HG03066 (cell line): ENCODE data around the gene FTSJ3.
"Not testable (repeated sequence)": the region's sequence is repeated elsewhere in the genome, so short reads cannot be mapped to it uniquely, and the experiment has no call there.

Source experiments
- ATAC-seq: cut with Tn5 transposase; IDR thresholded peaks from one replicate; pipeline ENCODE4 v1.9.1; 2021; ENCODE audit warnings: low read depth; ENCODE audit not compliant: unreplicated experiment

FTSJ3 gene, protein sequence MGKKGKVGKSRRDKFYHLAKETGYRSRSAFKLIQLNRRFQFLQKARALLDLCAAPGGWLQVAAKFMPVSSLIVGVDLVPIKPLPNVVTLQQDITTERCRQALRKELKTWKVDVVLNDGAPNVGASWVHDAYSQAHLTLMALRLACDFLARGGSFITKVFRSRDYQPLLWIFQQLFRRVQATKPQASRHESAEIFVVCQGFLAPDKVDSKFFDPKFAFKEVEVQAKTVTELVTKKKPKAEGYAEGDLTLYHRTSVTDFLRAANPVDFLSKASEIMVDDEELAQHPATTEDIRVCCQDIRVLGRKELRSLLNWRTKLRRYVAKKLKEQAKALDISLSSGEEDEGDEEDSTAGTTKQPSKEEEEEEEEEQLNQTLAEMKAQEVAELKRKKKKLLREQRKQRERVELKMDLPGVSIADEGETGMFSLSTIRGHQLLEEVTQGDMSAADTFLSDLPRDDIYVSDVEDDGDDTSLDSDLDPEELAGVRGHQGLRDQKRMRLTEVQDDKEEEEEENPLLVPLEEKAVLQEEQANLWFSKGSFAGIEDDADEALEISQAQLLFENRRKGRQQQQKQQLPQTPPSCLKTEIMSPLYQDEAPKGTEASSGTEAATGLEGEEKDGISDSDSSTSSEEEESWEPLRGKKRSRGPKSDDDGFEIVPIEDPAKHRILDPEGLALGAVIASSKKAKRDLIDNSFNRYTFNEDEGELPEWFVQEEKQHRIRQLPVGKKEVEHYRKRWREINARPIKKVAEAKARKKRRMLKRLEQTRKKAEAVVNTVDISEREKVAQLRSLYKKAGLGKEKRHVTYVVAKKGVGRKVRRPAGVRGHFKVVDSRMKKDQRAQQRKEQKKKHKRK

DNA sequence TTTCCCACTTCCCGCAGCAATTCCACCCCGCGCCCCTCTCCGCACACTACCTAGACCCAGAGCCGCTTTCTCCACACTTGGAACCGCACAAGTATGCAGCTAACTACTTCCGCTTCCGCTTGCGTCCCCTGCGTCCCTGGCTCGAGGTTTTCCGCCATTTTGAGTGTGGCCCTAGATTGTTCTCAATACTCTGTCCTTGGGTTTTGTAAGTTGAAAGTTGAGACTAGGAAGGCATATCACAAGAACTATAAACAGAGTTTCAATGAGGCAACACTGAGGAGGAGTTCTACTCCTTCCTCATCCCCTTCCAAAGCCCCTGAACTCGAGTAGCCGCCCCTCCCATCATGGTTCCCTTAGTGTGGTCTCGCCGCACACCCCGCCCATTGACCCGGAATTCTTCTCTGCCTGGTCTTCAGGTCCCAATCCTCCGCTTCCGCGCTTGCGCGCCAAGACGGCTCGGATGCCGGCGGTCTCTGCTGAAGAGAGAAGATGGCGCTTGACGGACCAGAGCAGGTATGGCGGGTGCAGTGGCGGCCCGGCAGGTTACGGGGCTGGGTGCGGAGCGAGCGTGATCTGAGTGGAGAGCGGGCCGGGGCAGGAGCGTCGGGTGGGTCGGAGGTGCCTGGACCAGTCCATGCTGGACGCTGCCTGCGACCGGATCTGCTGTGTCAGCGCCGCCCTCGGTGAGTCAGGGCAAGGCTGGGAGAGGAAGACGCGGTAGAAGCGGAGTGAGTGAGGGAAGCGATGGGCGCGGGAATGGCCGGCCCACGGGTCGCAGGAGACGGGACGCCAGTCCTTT lies at the start of gene FTSJ3, which contains the start of gene PSMC5:
TSS of gene FTSJ3 (minus strand) at position 662 of the 799 bp plus-strand sequence. CDS start 761 bp downstream, outside the sequence.
TSS of gene PSMC5 (plus strand) at position 430 of the 799 bp plus-strand sequence. CDS start at position 490, 60 bp downstream.
- peak; percentile 87 for ATAC-seq

DNA sequence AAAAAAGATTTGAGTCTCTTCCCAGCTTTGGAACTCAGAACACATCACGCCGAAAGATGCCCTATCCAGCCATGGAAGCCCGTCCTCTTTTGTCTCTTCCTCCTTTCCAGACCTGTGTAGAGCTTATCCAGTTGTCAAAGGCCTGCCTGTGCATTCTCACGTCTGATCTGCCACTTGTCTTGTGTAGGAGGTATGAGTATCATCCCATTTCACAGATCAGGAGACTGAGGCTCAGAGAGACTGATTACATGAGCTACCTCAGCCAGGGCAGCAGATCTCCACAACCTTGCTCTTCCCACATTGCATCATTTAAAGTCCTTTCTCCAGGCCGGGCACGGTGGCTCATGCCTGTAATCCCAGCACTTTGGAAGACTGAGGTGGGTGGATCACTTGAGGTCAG lies 47.2 kb upstream of the FTSJ3 start:
- not testable (repeated sequence) for ATAC-seq

DNA sequence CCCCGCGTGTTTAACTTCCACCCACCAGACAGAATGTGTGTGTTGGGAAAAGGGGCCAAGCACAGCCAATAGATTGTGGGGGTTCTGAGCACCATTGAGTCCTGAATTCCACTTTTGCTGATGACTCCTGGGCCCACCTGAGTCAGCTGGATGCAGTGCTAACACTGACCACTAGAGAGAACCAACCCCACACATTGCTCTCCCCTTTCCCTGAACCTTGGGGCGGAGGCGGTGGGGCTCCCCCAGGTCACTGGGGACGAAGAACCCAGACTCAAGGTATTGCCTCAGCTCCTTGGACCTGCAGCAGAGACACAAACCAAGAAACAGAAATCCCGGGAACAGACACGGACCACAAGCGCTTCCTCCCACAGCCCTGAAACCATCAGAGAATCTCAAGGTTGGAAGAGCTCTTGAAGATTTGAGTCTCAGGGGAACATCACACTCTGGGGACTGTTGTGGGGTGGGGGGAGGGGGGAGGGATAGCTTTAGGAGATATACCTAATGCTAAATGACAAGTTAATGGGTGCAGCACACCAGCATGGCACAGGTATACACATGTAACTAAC lies 46.7 kb upstream of the FTSJ3 start:
- ATAC-seq, result not testable (repeated sequence)

DNA sequence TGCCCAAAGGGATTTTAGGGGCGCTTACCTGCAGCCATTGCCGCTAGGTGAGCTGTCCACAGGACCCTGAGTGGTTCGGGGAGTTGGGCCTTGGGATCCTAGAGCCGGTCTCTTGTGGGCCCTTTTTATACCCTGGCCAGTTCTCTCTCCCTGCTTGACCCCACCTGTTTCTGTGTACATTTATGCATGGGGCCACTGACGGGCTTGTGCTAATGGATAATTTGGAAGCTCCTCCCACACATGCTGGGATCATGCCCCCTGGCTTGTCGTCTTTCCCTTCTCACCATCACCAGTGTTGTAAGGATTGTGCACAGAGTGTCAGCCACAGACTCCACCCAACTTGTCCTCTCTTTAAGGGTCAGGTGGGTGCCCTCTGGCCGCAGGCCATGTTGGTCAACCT lies 46.1 kb upstream of the FTSJ3 start, which contains the start of gene CSH2:
TSS of gene CSH2 (minus strand) at position 101 of the 400 bp plus-strand sequence. CDS start at position 38, 63 bp downstream.
- ATAC-seq, result not testable (repeated sequence)

DNA sequence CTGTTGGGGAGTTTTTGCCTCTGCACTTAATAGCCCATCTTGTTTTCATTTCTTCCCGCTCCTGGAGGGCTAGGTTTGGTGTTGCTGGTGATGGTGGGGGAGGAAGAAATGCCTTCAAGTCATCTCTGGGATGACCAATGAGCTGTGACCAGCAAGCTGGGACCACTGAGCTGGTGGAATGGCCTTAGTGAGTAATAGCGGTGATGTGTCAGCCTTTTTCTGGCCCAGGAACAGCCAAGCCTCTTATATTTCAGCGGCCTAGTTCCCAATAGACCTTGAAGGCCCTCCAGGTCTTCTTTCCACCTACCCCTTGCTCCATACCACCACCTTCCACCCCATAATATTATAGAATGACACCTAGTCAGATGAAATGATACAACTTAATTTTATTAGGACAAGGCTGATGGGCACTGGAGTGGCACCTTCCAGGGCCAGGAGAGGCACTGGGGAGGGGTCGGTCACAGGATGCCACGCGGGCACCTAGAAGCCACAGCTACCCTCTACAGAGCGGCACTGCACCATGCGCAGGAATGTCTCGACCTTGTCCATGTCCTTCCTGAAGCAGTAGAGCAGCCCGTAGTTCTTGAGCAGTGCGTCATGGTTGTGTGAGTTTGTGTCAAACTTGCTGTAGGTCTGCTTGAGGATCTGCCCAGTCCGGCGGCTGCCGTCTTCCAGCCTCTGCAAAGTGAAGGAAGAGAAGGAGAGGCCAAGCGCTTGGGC lies 44.3 kb upstream of the FTSJ3 start:
- ATAC-seq, result not testable (repeated sequence)

DNA sequence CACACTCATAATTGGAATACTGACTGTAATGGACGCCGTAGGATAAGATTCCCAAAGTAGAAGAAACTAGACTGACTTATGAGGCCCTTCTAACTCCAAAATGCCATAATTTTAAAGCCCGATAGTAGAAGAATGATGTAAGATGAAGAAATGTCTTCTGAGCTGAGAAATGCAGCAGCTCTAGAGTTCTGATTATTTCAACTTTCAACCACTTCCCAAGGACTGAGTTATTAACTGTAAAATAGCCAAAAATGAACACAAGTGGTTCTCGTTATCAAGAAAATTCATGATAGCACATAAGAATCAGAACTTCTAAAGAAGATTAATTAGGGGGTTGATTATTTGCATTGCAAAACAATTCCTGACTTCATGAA lies 42.8 kb upstream of the FTSJ3 start:
- ATAC-seq, result not testable (repeated sequence)

DNA sequence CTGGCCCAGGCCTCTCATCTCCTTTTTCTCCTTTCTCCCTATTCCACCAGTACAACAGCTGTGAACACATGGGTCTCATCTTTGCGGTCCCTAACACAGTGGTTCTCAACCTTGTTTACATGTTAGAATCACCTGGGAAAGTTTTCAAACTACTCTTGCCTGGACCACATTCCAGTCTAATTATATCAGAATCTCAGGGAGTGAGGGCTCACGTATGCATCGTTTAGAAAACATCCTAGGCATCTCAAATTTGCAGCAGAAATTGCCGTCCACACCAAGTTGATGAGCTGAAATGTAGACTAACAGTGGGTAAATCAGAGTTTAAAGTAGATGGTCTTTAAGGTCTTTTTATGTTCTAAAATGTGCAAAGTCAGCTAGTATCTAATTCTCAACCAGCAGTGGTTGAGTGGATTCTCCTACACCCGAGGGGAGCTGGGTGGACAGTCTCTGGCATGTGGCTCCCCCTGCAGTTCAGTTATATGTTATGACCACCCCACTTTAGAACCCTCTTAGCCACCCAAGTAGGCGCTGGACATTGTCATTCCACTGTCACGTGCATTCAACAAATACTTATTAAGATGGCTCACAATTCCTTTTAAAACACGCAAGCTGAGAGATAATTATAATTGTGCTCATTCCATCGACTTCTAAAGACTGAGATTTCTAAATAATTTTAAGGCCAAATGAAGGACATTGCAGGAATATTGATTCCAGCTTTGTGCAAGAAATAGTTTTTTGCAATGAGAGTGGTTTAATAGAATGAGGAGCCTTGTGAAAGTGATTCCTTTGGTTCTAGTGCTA lies 42.2 kb upstream of the FTSJ3 start:
- not testable (repeated sequence) for ATAC-seq

DNA sequence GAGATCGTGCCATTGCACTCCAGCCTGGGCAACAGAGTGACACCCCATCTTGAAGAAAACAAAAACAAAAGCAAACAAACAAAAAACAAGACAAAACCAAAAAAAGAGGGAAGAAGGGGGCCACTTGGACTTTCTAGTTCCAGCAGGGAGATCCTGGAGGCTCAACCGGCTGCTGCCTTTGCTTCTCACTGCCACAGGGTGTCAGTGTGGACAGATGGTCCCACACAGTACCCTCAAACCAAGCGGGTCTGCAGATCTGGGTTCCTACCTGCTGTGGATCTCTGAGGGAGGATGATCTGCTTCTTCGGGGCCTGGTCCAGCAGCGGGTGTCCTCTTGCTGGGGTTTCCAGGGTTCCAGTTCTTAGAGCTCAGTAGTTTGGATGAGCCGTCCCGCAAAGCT lies 39.2 kb upstream of the FTSJ3 start:
- ATAC-seq, result not testable (repeated sequence)

DNA sequence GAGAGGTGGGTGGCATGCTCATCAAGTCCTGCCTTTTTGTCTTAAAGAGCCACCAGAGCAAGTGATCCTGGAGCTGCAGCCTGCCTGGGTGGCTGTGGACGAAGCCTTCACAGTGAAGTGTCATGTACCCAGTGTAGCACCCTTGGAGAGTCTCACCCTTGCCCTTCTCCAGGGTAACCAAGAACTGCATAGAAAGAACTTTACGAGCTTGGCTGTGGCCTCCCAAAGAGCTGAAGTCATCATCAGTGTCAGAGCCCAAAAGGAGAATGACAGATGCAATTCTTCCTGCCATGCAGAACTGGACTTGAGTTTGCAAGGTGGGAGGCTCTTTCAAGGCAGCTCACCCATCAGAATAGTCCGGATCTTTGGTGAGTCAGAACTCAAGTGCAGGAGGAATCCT lies 31.8 kb upstream of the FTSJ3 start:
- ATAC-seq, result no peak

DNA sequence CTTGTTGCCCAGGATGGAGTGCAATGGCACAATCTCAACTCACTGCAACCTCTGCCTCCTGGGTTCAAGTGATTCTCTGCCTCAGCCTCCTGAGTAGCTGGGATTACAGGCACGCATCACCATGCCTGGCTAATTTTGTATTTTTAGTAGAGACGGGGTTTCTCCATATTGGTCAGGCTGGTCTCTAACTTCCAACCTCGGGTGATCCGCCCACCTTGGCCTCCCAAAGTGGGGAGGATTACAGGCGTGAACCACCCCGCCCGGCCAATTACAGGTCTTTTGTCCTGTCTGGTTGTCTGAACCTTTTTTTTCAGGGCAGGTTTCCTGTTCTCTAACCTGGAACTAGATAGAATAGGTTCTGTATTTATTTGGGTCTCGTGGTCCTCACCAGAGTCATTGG lies 29.0 kb upstream of the FTSJ3 start:
- ATAC-seq, result not testable (repeated sequence)

DNA sequence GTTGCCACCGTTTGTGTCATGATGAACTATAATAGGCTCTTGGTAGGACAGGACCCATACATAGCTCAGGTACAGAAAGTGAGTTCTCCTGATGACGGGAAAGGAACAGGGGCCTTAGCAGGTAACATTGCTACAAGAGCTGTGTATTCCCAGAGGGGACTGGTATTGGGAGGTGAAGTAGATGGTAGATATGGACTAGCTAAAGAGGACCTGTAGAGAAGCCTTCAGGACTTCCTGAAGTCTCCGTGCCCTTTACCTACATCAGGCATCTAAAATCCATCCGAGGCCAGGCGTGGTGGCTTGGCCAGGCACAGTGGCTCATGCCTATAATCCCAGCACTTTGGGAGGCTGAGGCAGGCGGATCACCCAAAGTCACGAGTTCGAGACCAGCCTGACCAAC lies 27.7 kb upstream of the FTSJ3 start:
- ATAC-seq, result no peak

DNA sequence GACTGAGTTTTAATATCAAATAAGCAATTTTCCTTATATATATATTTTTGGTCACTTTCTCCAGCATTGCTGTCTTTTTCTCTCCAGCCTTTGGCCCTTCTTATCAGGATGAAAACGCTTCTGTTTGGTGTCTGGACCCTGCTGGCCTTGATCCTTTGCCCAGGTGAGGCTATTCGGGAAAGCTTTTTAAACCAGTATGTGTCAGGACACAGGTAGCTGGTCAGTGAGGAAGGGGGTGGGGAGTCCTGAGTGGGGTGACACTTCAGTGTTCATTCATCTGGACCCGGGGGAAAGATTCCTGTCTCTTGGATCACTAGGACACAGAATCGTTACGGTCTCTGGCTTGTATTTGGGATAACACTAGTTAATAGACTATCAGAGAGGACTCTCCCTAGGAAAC lies 27.2 kb upstream of the FTSJ3 start:
- no peak for ATAC-seq

DNA sequence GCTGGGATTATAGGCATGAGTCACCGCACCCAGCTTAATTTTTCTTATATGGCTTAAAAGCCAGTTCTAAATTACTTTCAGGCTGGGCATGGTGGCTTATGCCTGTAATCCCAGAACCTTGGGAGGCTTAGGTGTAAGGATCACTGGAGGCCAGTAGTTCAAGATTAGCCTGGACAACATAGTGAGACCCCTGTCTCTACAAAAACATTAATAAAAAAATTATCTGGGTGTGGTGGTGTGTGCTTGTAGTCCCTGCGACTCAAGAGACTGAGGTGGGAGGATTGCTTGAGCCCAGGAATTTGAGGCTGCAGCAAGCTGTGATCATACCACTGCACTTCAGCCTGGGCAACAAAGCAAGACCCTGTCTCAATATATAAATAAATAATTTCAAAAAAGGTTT lies 25.8 kb upstream of the FTSJ3 start:
- no peak for ATAC-seq

DNA sequence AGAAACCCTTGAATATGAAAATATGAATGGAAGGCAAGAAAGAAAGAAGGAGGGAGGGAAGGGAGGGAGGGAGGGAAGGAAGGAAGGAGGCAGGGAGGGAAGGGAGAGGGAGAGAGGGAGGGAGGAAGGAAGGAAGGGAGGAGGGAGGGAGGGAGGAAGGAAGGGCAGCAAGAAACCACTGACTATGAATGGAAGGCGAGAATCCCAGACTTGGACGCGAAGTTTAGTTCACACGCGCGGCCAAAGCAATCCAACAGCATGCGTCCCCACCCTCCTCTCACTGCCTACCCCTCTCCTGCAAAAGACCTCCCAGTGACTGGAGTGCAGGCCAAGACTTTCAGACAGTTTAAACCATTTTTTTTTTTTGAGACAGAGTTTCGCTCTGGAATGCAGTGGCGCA lies 22.9 kb upstream of the FTSJ3 start:
- no peak for ATAC-seq

DNA sequence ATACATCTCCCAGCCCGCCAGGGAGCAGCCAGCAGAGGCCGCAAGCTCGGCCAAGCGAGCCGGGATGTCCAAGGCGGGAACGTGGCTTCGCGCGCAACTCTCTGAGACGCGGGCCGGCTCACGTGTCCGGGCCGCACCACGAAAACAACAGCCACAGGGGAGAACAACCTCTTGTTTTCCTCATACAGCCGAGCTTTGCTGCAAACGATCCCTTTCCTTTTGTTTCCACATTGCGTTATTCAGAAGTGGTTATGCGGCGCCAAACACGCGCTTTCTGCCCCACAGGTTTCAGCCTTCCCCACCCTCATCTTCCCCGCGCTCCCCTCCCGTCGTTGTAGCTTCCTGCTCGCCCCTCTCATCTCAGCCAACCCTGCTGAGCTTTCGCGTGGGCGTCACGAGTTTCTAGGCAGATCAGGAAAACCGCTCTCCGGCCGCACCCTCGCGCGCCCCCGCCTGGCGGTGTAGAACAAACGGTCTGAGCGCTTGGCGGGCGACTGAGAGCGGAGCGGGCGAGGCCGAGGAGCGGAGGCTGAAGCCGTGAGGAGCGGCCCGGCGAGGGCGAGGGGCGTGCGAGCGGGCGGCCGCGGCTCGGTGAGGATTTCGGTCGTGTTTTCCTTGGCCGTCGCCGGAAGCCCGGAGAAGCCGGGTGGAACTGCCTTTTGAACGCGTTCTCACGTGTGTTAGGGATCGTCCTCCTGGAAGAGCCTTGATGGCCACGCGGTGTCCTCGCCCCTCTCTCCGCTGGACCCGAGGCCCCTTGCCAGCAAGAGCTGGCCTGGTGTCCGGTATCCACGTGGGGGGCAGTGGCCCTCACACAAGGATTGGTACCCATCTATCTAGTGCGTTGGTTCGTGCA lies 21.6 kb upstream of the FTSJ3 start:
- ATAC-seq, result peak; percentile 82

DNA sequence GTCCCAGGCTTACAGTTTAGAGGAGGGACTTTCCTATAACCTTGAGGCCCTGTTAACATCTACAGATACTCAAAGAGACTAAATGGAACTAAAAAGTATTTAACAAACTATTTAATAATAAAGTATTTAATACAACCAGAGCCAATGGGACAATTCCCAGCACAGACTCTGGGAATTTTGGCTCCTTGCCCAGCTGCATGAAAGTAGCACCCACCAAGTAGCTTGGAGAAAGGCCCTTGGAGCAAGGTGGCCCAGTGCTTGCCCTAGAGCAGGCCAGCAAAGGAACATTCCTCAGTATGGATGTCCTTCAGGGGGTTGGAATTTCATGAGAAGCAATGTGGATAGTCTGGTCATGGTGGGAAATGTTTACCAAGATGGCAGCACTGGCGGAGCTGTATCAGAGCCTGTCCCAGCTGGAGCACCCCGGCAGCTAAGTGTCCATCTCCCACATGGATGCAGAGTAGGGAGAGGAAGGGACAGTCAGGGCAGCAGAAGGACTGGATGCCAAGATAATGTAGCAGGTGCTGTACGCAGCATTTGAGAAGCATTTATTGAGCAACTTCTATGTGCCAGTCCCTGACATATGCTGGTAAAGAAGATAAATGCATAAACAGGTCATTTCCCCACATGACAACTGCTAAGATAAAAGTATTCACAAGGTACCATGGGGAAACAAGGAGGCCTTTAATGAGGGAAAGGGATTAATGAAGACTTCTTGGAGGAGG lies 20.2 kb upstream of the FTSJ3 start:
- no peak for ATAC-seq

DNA sequence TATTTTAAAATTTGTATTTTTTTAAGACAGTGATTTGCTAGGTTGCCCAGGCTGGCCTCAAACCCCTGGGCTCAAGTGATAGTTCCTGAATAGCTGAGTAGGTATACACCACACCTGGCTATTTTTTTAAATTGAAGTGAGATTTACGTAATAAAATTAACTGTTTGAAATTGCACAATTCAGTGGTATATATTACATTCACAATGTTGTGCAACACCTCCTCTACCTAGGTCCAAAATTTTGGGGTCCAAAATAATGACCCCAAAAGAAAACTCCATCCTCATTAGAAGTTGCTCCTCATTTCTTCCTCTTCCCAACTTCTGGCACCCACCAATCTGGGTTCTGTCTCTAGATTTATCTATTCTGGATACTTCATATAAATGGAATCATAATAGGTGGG lies 18.0 kb upstream of the FTSJ3 start:
- no peak for ATAC-seq
